Activated CD8-positive, alpha-beta T cell treated with anti-CD3 and anti-CD28 coated beads for 36 hours (primary cell): ENCODE results near the gene PWP1. TPM values are rescaled to one million over a fixed set of nuclear protein-coding genes. Genes with fewer than 3 reads are reported as not detected.
A peak's percentile ranks its signal among the peaks of the same experiment; 100 is the strongest.

Experiments
- ATAC-seq: fragments of 200-7000 bp; cut with Tn5 transposase; one replicate; pipeline ENCODE4 v1.10.0; 2021; ENCODE audit warnings: mild to moderate bottlenecking, moderate library complexity
- CTCF ChIA-PET: fragments of 350-600 bp; sonication (Branson Sonifier 250); formaldehyde crosslinking; loops from one replicate; lab custom pipeline; 2021; ENCODE audit warnings: antibody characterized with exemption; lab: Charles Lee
- POLR2A ChIA-PET: fragments of 350-600 bp; sonication (Branson Sonifier 250); formaldehyde crosslinking; loops from one replicate; lab custom pipeline; 2021; ENCODE audit warnings: antibody characterized with exemption; lab: Charles Lee
- DNase-seq: peaks from one replicate; pipeline ENCODE4 v3.0.0-alpha.2; 2020
- H3K27ac Mint-ChIP-seq: one replicate; pipeline ENCODE4 v1.8.0; 2021; ENCODE audit warnings: mild to moderate bottlenecking, mixed read lengths
- H3K27me3 Mint-ChIP-seq: one replicate; pipeline ENCODE4 v1.8.0; 2021; ENCODE audit warnings: mixed read lengths
- H3K36me3 Mint-ChIP-seq: one replicate; pipeline ENCODE4 v1.8.0; 2021; ENCODE audit warnings: low read depth, mixed read lengths
- H3K4me1 Mint-ChIP-seq: one replicate; pipeline ENCODE4 v1.8.0; 2021; ENCODE audit warnings: low read depth, mixed read lengths
- H3K4me3 Mint-ChIP-seq: one replicate; pipeline ENCODE4 v1.8.0; 2021; ENCODE audit warnings: mild to moderate bottlenecking, moderate library complexity, mixed read lengths
- H3K9me3 Mint-ChIP-seq: one replicate; pipeline ENCODE4 v1.8.0; 2021; ENCODE audit warnings: mixed read lengths
- CTCF ChIP-seq: fragments of 200-600 bp; IDR thresholded peaks from one replicate; pipeline ENCODE4 v1.8.0; 2022; ENCODE audit warnings: antibody characterized with exemption, mild to moderate bottlenecking
- intact Hi-C: fragments of 100-400 bp; cut with micrococcal nuclease; formaldehyde crosslinking; loops from one replicate; pipeline ENCODE4 v1.10.0; 2022
- total RNA-seq, 2 experiments: library from RNA; stranded (reverse); gene quantifications; one replicate each; pipeline ENCODE4 v1.2.3, GENCODE V29; 2021

PWP1 gene
- 10 to 100 TPM; 52.4 to 57.5 TPM for total RNA-seq

GRCh38 chr12:107685360-107686248 lies at the start of gene PWP1:
PWP1 (plus strand) TSS chr12:107685799; CDS start chr12:107685900, 101 bp downstream.
- H3K27me3 Mint-ChIP-seq = no peaks in the 10 kb centered on the region

GRCh38 chr12:107641154-107641553 lies 44.4 kb upstream of the PWP1 start:
- H3K4me1 Mint-ChIP-seq = no peaks in the 10 kb centered on the region
- H3K9me3 Mint-ChIP-seq = no peaks in the 10 kb centered on the region
- no peak for TF ChIP-seq CTCF
- H3K36me3 Mint-ChIP-seq = peaks cover 8% of the 10 kb centered on the region
- ChIA-PET CTCF (interaction anchor here (1.8 kb wide), 1 partner anchor 35 kb away, joined by 5 read pairs; no protein-coding TSS in a partner anchor), POLR2A (no interaction called here)
- no peak for ATAC-seq
- no peak for DNase-seq
- intact Hi-C loops = no loop called here
- no peak overlapping the region for H3K4me3 Mint-ChIP-seq
- no peak overlapping the region for H3K27ac Mint-ChIP-seq
- H3K27me3 Mint-ChIP-seq = no peaks in the 10 kb centered on the region

More at GRCh38 chr12:107685360-107686248, at the start of gene PWP1:
- peaks cover 19% of the 10 kb centered on the region for H3K4me1 Mint-ChIP-seq
- ATAC-seq (peak; percentile 91), DNase-seq (peak; percentile 96)
- POLR2A ChIA-PET = interaction anchor here (0.8 to 2.2 kb wide), 4 partner anchors 13 to 876 kb away, joined by 3 to 13 read pairs (median 6); partner anchors contain the start of gene PRDM4
- TF ChIP-seq CTCF = no peak
- intact Hi-C loops = no loop called here
- H3K9me3 Mint-ChIP-seq = no peaks in the 10 kb centered on the region
- CTCF ChIA-PET = interaction anchor here (1.3 to 1.7 kb wide), 3 partner anchors 9 to 72 kb away, joined by 4 to 8 read pairs (median 5); no protein-coding TSS in a partner anchor
- peaks cover 32% of the 10 kb centered on the region for H3K36me3 Mint-ChIP-seq
- peak within 1 kb of the TSS; percentile 91 for H3K4me3 Mint-ChIP-seq
- peak within 1 kb of the TSS; percentile 97 for H3K27ac Mint-ChIP-seq

GRCh38 chr12:107642240-107642639 lies 43.4 kb upstream of the PWP1 start:
- DNase-seq = no peak
- ATAC-seq = no peak
- CTCF ChIA-PET = no interaction called here
- Mint-ChIP-seq H3K4me3 (no peak overlapping the region), H3K4me1 (no peaks in the 10 kb centered on the region), H3K9me3 (no peaks in the 10 kb centered on the region), H3K27me3 (no peaks in the 10 kb centered on the region), H3K27ac (no peak overlapping the region), H3K36me3 (peaks cover 8% of the 10 kb centered on the region)
- POLR2A ChIA-PET = no interaction called here
- intact Hi-C loops = no loop called here
- no peak for TF ChIP-seq CTCF

- no peak for ATAC-seq
- Mint-ChIP-seq H3K9me3 (no peaks in the 10 kb centered on the region), H3K27me3 (no peaks in the 10 kb centered on the region), H3K36me3 (peaks cover 3% of the 10 kb centered on the region), H3K4me1 (no peaks in the 10 kb centered on the region), H3K4me3 (no peak overlapping the region), H3K27ac (no peak overlapping the region)
- ChIA-PET CTCF (no interaction called here), POLR2A (no interaction called here)
- no peak for DNase-seq
- TF ChIP-seq CTCF = no peak
- intact Hi-C loops = no loop called here
Observed at GRCh38 chr12:107645630-107646333, 39.8 kb upstream of the PWP1 start.
